Activated T-cell treated with anti-CD3 and anti-CD28 coated beads for 48 hours (primary cell): Measurements from ENCODE around the gene EYA2.
"Not testable (repeated sequence)": the region's sequence is repeated elsewhere in the genome, so short reads cannot be mapped to it uniquely, and the experiment has no call there.

ENCODE experiments used
- DNase-seq: peaks from one replicate; pipeline ENCODE4 v3.0.0-alpha.2; 2020; ENCODE audit warnings: low read depth

The EYA2 gene

GRCh38 chr20:46894971-46895905 is 595 bp downstream of the EYA2 start:
- no peak for DNase-seq

- DNase-seq = no peak
Observed at GRCh38 chr20:46895906-46896242, 1.2 kb downstream of the EYA2 start.

- no peak for DNase-seq
Observed at GRCh38 chr20:46897328-46897880, 2.8 kb downstream of the EYA2 start.

GRCh38 chr20:46898423-46898822 is 3.8 kb downstream of the EYA2 start:
- DNase-seq = no peak

GRCh38 chr20:46899621-46900020 is 5.0 kb downstream of the EYA2 start:
- DNase-seq = no peak

- DNase-seq = no peak
Observed at GRCh38 chr20:46900086-46900485, 5.4 kb downstream of the EYA2 start.

- DNase-seq = no peak
Observed at GRCh38 chr20:46900826-46901225, 6.2 kb downstream of the EYA2 start.

GRCh38 chr20:46901638-46902037 is 7.0 kb downstream of the EYA2 start:
- no peak for DNase-seq

- DNase-seq = no peak
Observed at GRCh38 chr20:46903256-46903655, 8.6 kb downstream of the EYA2 start.

- no peak for DNase-seq
Observed at GRCh38 chr20:46903937-46904336, 9.3 kb downstream of the EYA2 start.

GRCh38 chr20:46905364-46906125 is 10.9 kb downstream of the EYA2 start:
- DNase-seq = no peak

GRCh38 chr20:46913329-46914044 is 18.8 kb downstream of the EYA2 start:
- no peak for DNase-seq

GRCh38 chr20:46914789-46915379 is 20.2 kb downstream of the EYA2 start:
- no peak for DNase-seq

GRCh38 chr20:46915575-46916257 is 21.1 kb downstream of the EYA2 start:
- DNase-seq = no peak

- no peak for DNase-seq
Observed at GRCh38 chr20:46916258-46916603, 21.6 kb downstream of the EYA2 start.

- no peak for DNase-seq
Observed at GRCh38 chr20:46917155-46917554, 22.5 kb downstream of the EYA2 start.

GRCh38 chr20:46920114-46920513 is 25.5 kb downstream of the EYA2 start:
- no peak for DNase-seq

- not testable (repeated sequence) for DNase-seq
Observed at GRCh38 chr20:46922841-46923240, 28.2 kb downstream of the EYA2 start.

GRCh38 chr20:46923550-46923949 is 28.9 kb downstream of the EYA2 start:
- no peak for DNase-seq

GRCh38 chr20:46928580-46929132 is 34.0 kb downstream of the EYA2 start:
- no peak for DNase-seq

- no peak for DNase-seq
Observed at GRCh38 chr20:46929902-46930301, 35.3 kb downstream of the EYA2 start.
